H1 (cell line): ENCODE results near the gene SH3D19. TPM values are rescaled to one million over a fixed set of nuclear protein-coding genes. Genes with fewer than 3 reads are reported as not detected.

Experiments
- CTCF ChIA-PET: fragments of 300-600 bp; sonication (Branson Sonifier 250); formaldehyde crosslinking; loops from one replicate; lab custom pipeline; 2021; ENCODE audit not compliant: partially characterized antibody; lab: Charles Lee
- POLR2A ChIA-PET: fragments of 300-600 bp; sonication (Branson Sonifier 250); formaldehyde crosslinking; loops from one replicate; lab custom pipeline; 2021; ENCODE audit warnings: inconsistent platforms; ENCODE audit not compliant: partially characterized antibody; lab: Charles Lee
- DNase-seq, 2 experiments: peaks; one replicate each; pipeline versions ENCODE4 v3.0.0 to v3.0.0-alpha.2; 2010 to 2022; ENCODE audit warnings: low spot score in 2 of 2, low read depth in 1 of 2, mixed read lengths in 1 of 2
- FAIRE-seq: peaks from 2 replicates; lab custom pipeline; 2011; peaks lifted over from hg19 to GRCh38; lab: Jason Lieb, UNC
- H2AFZ ChIP-seq: 2 replicates; pipeline ENCODE4 v1.8.1; 2012; ENCODE audit warnings: low read length, inconsistent platforms
- H2AK5ac ChIP-seq: 2 replicates; pipeline ENCODE4 v1.6.1; 2013; ENCODE audit warnings: low read depth, low read length
- H2BK120ac ChIP-seq: replicated peaks from 2 replicates; pipeline ENCODE3; 2013; ENCODE audit warnings: low read depth, low read length, inconsistent platforms
- H2BK12ac ChIP-seq: 2 replicates; pipeline ENCODE4 v1.6.1; 2013; ENCODE audit warnings: low read depth, low read length
- H2BK15ac ChIP-seq: 2 replicates; pipeline ENCODE4 v1.6.1; 2013; ENCODE audit warnings: low read length
- H2BK20ac ChIP-seq: 2 replicates; pipeline ENCODE4 v1.6.1; 2013; ENCODE audit warnings: low read length
- H2BK5ac ChIP-seq: 2 replicates; pipeline ENCODE4 v1.6.1; 2013; ENCODE audit warnings: low read depth, low read length
- H3K14ac ChIP-seq: 2 replicates; pipeline ENCODE4 v1.6.1; 2013; ENCODE audit warnings: inconsistent platforms; ENCODE audit not compliant: insufficient read length
- H3K18ac ChIP-seq: 2 replicates; pipeline ENCODE4 v1.6.1; 2013; ENCODE audit warnings: low read length; ENCODE audit errors: extremely low read depth
- H3K23ac ChIP-seq: 2 replicates; pipeline ENCODE4 v1.6.1; 2013; ENCODE audit warnings: inconsistent platforms; ENCODE audit not compliant: insufficient read length
- H3K23me2 ChIP-seq: 2 replicates; pipeline ENCODE4 v1.6.1; 2013; ENCODE audit warnings: low read depth, low read length
- H3K27ac ChIP-seq: 2 replicates; pipeline ENCODE4 v1.6.1; 2011; ENCODE audit warnings: low read depth, low read length, inconsistent platforms
- H3K27me3 ChIP-seq, 4 experiments: replicated peaks in 1 of 4; 1 replicate in 1 of 4; 2 replicates in 3 of 4; pipeline versions ENCODE4 v1.6.1 to v1.8.1; 2011 to 2013; ENCODE audit warnings: low read length in 3 of 4, mild to moderate bottlenecking in 3 of 4, inconsistent platforms in 2 of 4, mixed read lengths in 2 of 4, moderate library complexity in 1 of 4; ENCODE audit not compliant: control insufficient read depth in 3 of 4, insufficient read depth in 3 of 4; ENCODE audit errors: extremely low read depth in 1 of 4
- H3K36me3 ChIP-seq, 4 experiments: 2 replicates each; pipeline versions ENCODE4 v1.6.1 to v1.8.1; 2011 to 2013; ENCODE audit warnings: mild to moderate bottlenecking in 4 of 4, low read length in 3 of 4, moderate library complexity in 2 of 4, control low read depth in 1 of 4, inconsistent platforms in 1 of 4; ENCODE audit not compliant: insufficient read depth in 4 of 4, control insufficient read depth in 2 of 4
- H3K4ac ChIP-seq: replicated peaks from 2 replicates; pipeline ENCODE3; 2013; ENCODE audit warnings: low read length, low read depth, mixed read lengths, inconsistent platforms; ENCODE audit not compliant: insufficient read length
- H3K4me1 ChIP-seq, 4 experiments: replicated peaks in 1 of 4; 1 replicate in 1 of 4; 2 replicates in 3 of 4; pipeline versions ENCODE4 v1.6.1 to v1.8.1; 2011 to 2013; ENCODE audit warnings: low read length in 3 of 4, inconsistent platforms in 2 of 4, mixed read lengths in 1 of 4; ENCODE audit not compliant: insufficient read depth in 4 of 4, control insufficient read depth in 3 of 4
- H3K4me2 ChIP-seq, 2 experiments: 2 replicates each; pipeline versions ENCODE4 v1.6.1 to v1.8.1; 2011 to 2013; ENCODE audit warnings: low read depth in 2 of 2, low read length in 2 of 2, control low read depth in 1 of 2, inconsistent platforms in 1 of 2, mild to moderate bottlenecking in 1 of 2; ENCODE audit not compliant: insufficient read depth in 1 of 2
- H3K4me3 ChIP-seq, 4 experiments: fragments of 200-600, 300-600 bp in 1 of 4; sonication (generic), shearing (Covaris generic), sonication (Bioruptor Twin) in 1 of 4; 2 replicates each; pipeline versions ENCODE4 v1.5.1 to v1.8.1; 2011 to 2016; ENCODE audit warnings: low read length in 4 of 4, low read depth in 3 of 4, control low read depth in 2 of 4, inconsistent platforms in 2 of 4, mild to moderate bottlenecking in 2 of 4, mixed read lengths in 1 of 4, moderate library complexity in 1 of 4; ENCODE audit not compliant: insufficient read depth in 2 of 4; ENCODE audit errors: extremely low read depth in 1 of 4
- H3K56ac ChIP-seq: replicated peaks from 2 replicates; pipeline ENCODE3; 2013; ENCODE audit warnings: low read depth, mild to moderate bottlenecking, mixed read lengths, low read length, inconsistent platforms; ENCODE audit not compliant: insufficient read length
- H3K79me1 ChIP-seq: 2 replicates; pipeline ENCODE4 v1.6.1; 2013; ENCODE audit warnings: low read depth, low read length, control low read depth
- H3K79me2 ChIP-seq, 2 experiments: 2 replicates each; pipeline versions ENCODE4 v1.6.1 to v1.8.1; 2012 to 2013; ENCODE audit warnings: low read length in 2 of 2, mild to moderate bottlenecking in 2 of 2, inconsistent platforms in 1 of 2; ENCODE audit not compliant: insufficient read depth in 2 of 2, control insufficient read depth in 1 of 2
- H3K9ac ChIP-seq, 4 experiments: replicated peaks in 1 of 4; 1 replicate in 1 of 4; 2 replicates in 3 of 4; pipeline versions ENCODE4 v1.6.1 to v1.8.1; 2011 to 2013; ENCODE audit warnings: low read depth in 3 of 4, low read length in 3 of 4, control low read depth in 2 of 4, mild to moderate bottlenecking in 2 of 4, moderate library complexity in 2 of 4, inconsistent platforms in 1 of 4; ENCODE audit errors: extremely low read depth in 1 of 4
- H3K9me3 ChIP-seq, 2 experiments: 2 replicates each; pipeline versions ENCODE4 v1.6.1 to v1.8.1; 2012 to 2013; ENCODE audit warnings: mild to moderate bottlenecking in 2 of 2, moderate library complexity in 2 of 2, control low read depth in 1 of 2, inconsistent platforms in 1 of 2, low read depth in 1 of 2, low read length in 1 of 2, mixed read lengths in 1 of 2; ENCODE audit not compliant: insufficient read depth in 2 of 2
- H4K20me1 ChIP-seq, 2 experiments: replicated peaks in 1 of 2; 2 replicates each; pipeline versions ENCODE3 to v1.8.1; 2011 to 2013; ENCODE audit warnings: inconsistent platforms in 2 of 2, low read length in 2 of 2, mild to moderate bottlenecking in 1 of 2; ENCODE audit not compliant: insufficient read depth in 2 of 2, control insufficient read depth in 1 of 2
- H4K5ac ChIP-seq: 2 replicates; pipeline ENCODE4 v1.6.1; 2013; ENCODE audit warnings: low read length, low read depth, mixed read lengths, inconsistent platforms; ENCODE audit not compliant: insufficient read length
- H4K8ac ChIP-seq: 2 replicates; pipeline ENCODE4 v1.8.0; 2013; ENCODE audit warnings: mild to moderate bottlenecking, moderate library complexity, low read length, inconsistent platforms; ENCODE audit not compliant: insufficient read depth; ENCODE audit errors: extremely low read depth
- H4K91ac ChIP-seq: replicated peaks from 2 replicates; pipeline ENCODE3; 2013; ENCODE audit warnings: low read length, mixed read lengths, inconsistent platforms; ENCODE audit not compliant: insufficient read length
- BCL11A ChIP-seq, 2 experiments: IDR thresholded peaks; one replicate each; pipeline ENCODE4 v1.6.1; 2011; ENCODE audit warnings: low read depth in 2 of 2, low read length in 2 of 2, mild to moderate bottlenecking in 2 of 2
- BRCA1 ChIP-seq: IDR thresholded peaks from 2 replicates; pipeline ENCODE4 v1.6.1; 2012; ENCODE audit warnings: low read depth, low read length, improper control_type of control experiment
- CTBP2 ChIP-seq: IDR thresholded peaks from 2 replicates; pipeline ENCODE4 v1.7.0; 2011; ENCODE audit warnings: borderline replicate concordance, mild to moderate bottlenecking, moderate library complexity, mixed read lengths, low read length; ENCODE audit not compliant: insufficient read depth, insufficient read length
- EGR1 ChIP-seq: IDR thresholded peaks from 2 replicates; pipeline ENCODE4 v1.6.1; 2011; ENCODE audit warnings: low read depth, low read length, borderline replicate concordance
- POLR2AphosphoS5 ChIP-seq: IDR thresholded peaks from 2 replicates; pipeline ENCODE4 v1.6.1; 2011; ENCODE audit warnings: low read depth, low read length
- RFX5 ChIP-seq: IDR thresholded peaks from 2 replicates; pipeline ENCODE4 v1.6.1; 2011; ENCODE audit warnings: low read depth, low read length, improper control_type of control experiment, borderline replicate concordance
- RNF2 ChIP-seq: fragments of 200-900, 300-1000 bp; sonication (generic); IDR thresholded peaks from 2 replicates; pipeline ENCODE4 v1.7.1; 2016; ENCODE audit warnings: borderline replicate concordance, low read depth, mild to moderate bottlenecking, antibody characterized with exemption, low read length; ENCODE audit not compliant: poor library complexity, severe bottlenecking; ENCODE audit errors: missing control alignments
- SIN3A ChIP-seq, 2 experiments: IDR thresholded peaks in 1 of 2; conservative IDR thresholded peaks in 1 of 2; 2 replicates each; pipeline ENCODE4 v1.6.1; 2011 to 2012; ENCODE audit warnings: low read length in 2 of 2, improper control_type of control experiment in 1 of 2, low read depth in 1 of 2, mild to moderate bottlenecking in 1 of 2
- SP1 ChIP-seq: IDR thresholded peaks from 2 replicates; pipeline ENCODE4 v1.6.1; 2011; ENCODE audit warnings: low read depth, low read length
- SP4 ChIP-seq: IDR thresholded peaks from 2 replicates; pipeline ENCODE4 v1.6.1; 2012; ENCODE audit warnings: low read length, inconsistent platforms
- TAF7 ChIP-seq: optimal IDR thresholded peaks from 2 replicates; pipeline ENCODE3; 2011; ENCODE audit warnings: low read depth, mild to moderate bottlenecking, inconsistent platforms, low read length, moderate library complexity, borderline replicate concordance
- YY1 ChIP-seq: IDR thresholded peaks from 2 replicates; pipeline ENCODE4 v1.6.1; 2011; ENCODE audit warnings: low read depth, mild to moderate bottlenecking, low read length
- WGBS, 2 experiments: shearing (Covaris generic) in 1 of 2; methylation state at CpG; one replicate each; pipeline versions ENCODE4 v1.1.6 to v1.1.7; 2013 to 2015; ENCODE audit warnings: low lambda C conversion rate in 2 of 2, mixed read lengths in 2 of 2, inconsistent platforms in 1 of 2, low coverage in 1 of 2, missing lambda C conversion rate in 1 of 2; ENCODE audit not compliant: insufficient replicate concordance in 2 of 2, insufficient coverage in 1 of 2, insufficient read length in 1 of 2; ENCODE audit errors: extremely low coverage in 1 of 2, missing lambda C conversion rate in 1 of 2; 5-methylcytosine and 5-hydroxymethylcytosine counted together
- polyA plus RNA-seq, 7 experiments: library from polyadenylated mRNA; depleted of rRNA in 3 of 7; stranded (reverse) in 5 of 7; unstranded in 2 of 7; fragments of >200 nt in 5 of 7; fragments of 200-250 nt in 2 of 7; gene quantifications; 1 replicate in 5 of 7; 2 replicates in 1 of 7; 4 replicates in 1 of 7; pipeline versions ENCODE4 v1.2.1 to v1.2.3, GENCODE V29; 2011 to 2013; ENCODE audit warnings: missing spikeins in 2 of 7, mixed read lengths in 2 of 7
- total RNA-seq: library from RNA; stranded (reverse); fragmentation: NEBNext Ultra II Directional; extraction: Animal tissue kit (Norgen Biotek cat#: 25700); gene quantifications from 2 replicates; pipeline ENCODE4 v1.2.1, GENCODE V29; 2021
- TF ChIP-seq, protein P1 (sequence below): IDR thresholded peaks from 2 replicates; pipeline ENCODE4 v1.6.1; 2011; ENCODE audit warnings: low read depth, mild to moderate bottlenecking, low read length; ENCODE audit not compliant: insufficient read depth

Gene SH3D19
- total and polyA plus RNA-seq, 2 of the 8 experiments (the other 6 are each of a cell fraction or from before 2014, with no cell fraction given): 11.7 to 51.3 TPM

DNA sequence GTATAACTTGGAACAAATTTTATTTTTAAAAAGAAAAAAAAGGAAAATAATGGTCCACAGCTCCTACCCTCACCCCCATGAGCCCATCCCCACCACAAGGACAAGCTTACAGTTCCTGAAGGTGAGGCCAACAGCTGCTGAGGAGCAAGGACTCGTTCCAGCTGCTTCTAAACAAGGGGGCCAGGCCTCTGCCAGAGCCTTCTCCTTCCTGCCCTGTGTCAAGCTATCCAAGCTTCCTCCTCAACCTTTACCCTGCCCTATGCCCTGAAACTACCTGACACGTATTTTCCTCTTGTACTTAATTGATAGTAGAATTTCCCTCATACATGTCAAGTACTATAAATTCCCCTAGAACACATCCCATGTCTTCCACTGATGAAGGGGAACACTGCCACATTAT lies 8.8 kb downstream of the SH3D19 start:
- H3K27me3 ChIP-seq: no peaks in the 10 kb centered on the region
- no peaks in the 10 kb centered on the region; a peak in 1 of 8 replicates for H3K36me3 ChIP-seq
- no peak overlapping the region for H2BK120ac ChIP-seq
- DNase-seq (no peak), FAIRE-seq (no peak)
- no peak overlapping the region for H2BK12ac ChIP-seq
- H2BK5ac ChIP-seq: no peak overlapping the region
- ChIA-PET POLR2A (interaction anchor here (0.9 to 2.3 kb wide), 5 partner anchors 7 to 147 kb away, joined by 3 to 11 read pairs (median 5); partner anchors contain the start of gene SH3D19), CTCF (interaction anchor here (1.0 to 2.3 kb wide), 4 partner anchors 12 to 640 kb away, joined by 3 to 8 read pairs (median 4); partner anchors contain the start of gene PRSS48)
- H3K9ac ChIP-seq: no peak overlapping the region
- no peak overlapping the region for H3K18ac ChIP-seq
- H3K4me3 ChIP-seq: no peak overlapping the region
- no peak overlapping the region for H2AK5ac ChIP-seq
- H3K4ac ChIP-seq: no peak overlapping the region
- WGBS, 2 experiments: 71% methylated on average over 2 of the region's 2 CpGs; no CpG with 5 or more reads in 1 of the 2 experiments
- H3K14ac ChIP-seq: no peak overlapping the region
- H4K20me1 ChIP-seq: peaks cover 0 to under 1% of the 10 kb centered on the region in 2 experiments
- H4K5ac ChIP-seq: no peak overlapping the region
- no peak overlapping the region for H4K8ac ChIP-seq
- H2AFZ ChIP-seq: no peak overlapping the region
- no peaks in the 10 kb centered on the region for H3K23me2 ChIP-seq
- no peak overlapping the region for H3K56ac ChIP-seq
- H3K79me2 ChIP-seq: peaks cover 3 to 94% of the 10 kb centered on the region in 2 experiments; a peak in 3 of 4 replicates
- no peak overlapping the region for H3K27ac ChIP-seq
- no peak overlapping the region for H2BK15ac ChIP-seq
- peaks cover 3% of the 10 kb centered on the region; the same call in 1 of the 2 replicates for H3K79me1 ChIP-seq
- no peak overlapping the region for H2BK20ac ChIP-seq
- no peak overlapping the region for H3K23ac ChIP-seq
- H3K4me2 ChIP-seq: no peak overlapping the region
- peaks cover 0 to 9% (median 3%) of the 10 kb centered on the region in 4 experiments; a peak in 5 of 7 replicates for H3K4me1 ChIP-seq
- H4K91ac ChIP-seq: no peak overlapping the region
- H3K9me3 ChIP-seq: no peaks in the 10 kb centered on the region
- no peak for TF ChIP-seq YY1
- TF ChIP-seq SIN3A (conservative IDR thresholded peaks at IDR 0.05 in 1 of 2, IDR thresholded peaks at IDR 0.05 in 1 of 2; ENCODE audit: low read depth in 1 of 2, low read length in 2 of 2): no peak
- no peak for TF ChIP-seq BRCA1
- TF ChIP-seq SP4: no peak
- TF ChIP-seq, protein P1, sequence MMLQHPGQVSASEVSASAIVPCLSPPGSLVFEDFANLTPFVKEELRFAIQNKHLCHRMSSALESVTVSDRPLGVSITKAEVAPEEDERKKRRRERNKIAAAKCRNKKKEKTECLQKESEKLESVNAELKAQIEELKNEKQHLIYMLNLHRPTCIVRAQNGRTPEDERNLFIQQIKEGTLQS: no peak
- TF ChIP-seq TAF7: no peak
- no peak for TF ChIP-seq POLR2AphosphoS5
- TF ChIP-seq RFX5: no peak
- TF ChIP-seq SP1: no peak
- no peak for TF ChIP-seq RNF2
- TF ChIP-seq CTBP2: no peak
- no peak for TF ChIP-seq EGR1
- TF ChIP-seq BCL11A (IDR thresholded peaks at IDR 0.05; ENCODE audit: low read depth in 2 of 2, low read length in 2 of 2): no peak
